Progenitor cell of endocrine pancreas (in vitro differentiated cells): ENCODE results near the gene FAM181B. TPM values are rescaled to one million over a fixed set of nuclear protein-coding genes. Genes with fewer than 3 reads are reported as not detected.

Experiments
- DNase-seq: peaks from one replicate; pipeline ENCODE4 v3.0.0; 2021; ENCODE audit warnings: low spot score; ENCODE audit not compliant: unreplicated experiment
- H3K27ac Mint-ChIP-seq: 2 replicates; pipeline ENCODE4 v1.8.0; 2021; ENCODE audit warnings: mild to moderate bottlenecking, moderate library complexity, mixed read lengths
- H3K27me3 Mint-ChIP-seq: 2 replicates; pipeline ENCODE4 v1.8.0; 2021; ENCODE audit warnings: mixed read lengths
- H3K36me3 Mint-ChIP-seq: 2 replicates; pipeline ENCODE4 v1.8.0; 2022; ENCODE audit warnings: mixed read lengths; ENCODE audit not compliant: insufficient read depth
- H3K4me1 Mint-ChIP-seq: 2 replicates; pipeline ENCODE4 v1.8.0; 2021; ENCODE audit warnings: low read depth, mixed read lengths
- H3K4me3 Mint-ChIP-seq: 2 replicates; pipeline ENCODE4 v1.8.0; 2021; ENCODE audit warnings: low read depth, mild to moderate bottlenecking, moderate library complexity, mixed read lengths
- H3K9me3 Mint-ChIP-seq: 2 replicates; pipeline ENCODE4 v1.8.0; 2021; ENCODE audit warnings: low read depth, mixed read lengths
- total RNA-seq: library from RNA; stranded (reverse); gene quantifications from 2 replicates; pipeline ENCODE4 v1.2.1, GENCODE V29; 2021
- TF ChIP-seq, protein P1 (sequence below): fragments of 200-600 bp; sonication (generic); IDR thresholded peaks from one replicate; pipeline ENCODE4 v1.5.0; 2021; ENCODE audit warnings: antibody characterized with exemption, mild to moderate bottlenecking; ENCODE audit not compliant: unreplicated experiment

FAM181B gene
- total RNA-seq, 1 donor from 2014 or later = 8.9 TPM

DNA sequence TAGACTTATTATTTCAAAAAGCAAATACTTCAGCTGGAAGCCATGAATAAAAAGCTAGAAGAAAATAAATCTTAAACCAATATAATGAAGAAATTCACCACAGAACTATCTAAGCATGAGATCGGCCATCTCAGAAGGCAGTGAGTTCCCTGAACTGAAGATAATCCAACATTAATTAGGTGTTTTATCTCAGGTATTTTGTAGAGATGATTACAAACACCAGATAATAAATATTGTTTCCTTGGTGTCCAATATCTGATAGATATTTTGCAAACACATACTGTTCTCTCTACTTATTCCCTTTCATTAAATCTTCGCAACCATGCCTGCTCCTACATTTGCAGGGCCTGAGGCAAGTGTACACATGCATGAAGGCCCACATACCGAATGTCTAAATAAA, 26.0 kb upstream of the FAM181B start:
- H3K9me3 Mint-ChIP-seq = no peaks in the 10 kb centered on the region

DNA sequence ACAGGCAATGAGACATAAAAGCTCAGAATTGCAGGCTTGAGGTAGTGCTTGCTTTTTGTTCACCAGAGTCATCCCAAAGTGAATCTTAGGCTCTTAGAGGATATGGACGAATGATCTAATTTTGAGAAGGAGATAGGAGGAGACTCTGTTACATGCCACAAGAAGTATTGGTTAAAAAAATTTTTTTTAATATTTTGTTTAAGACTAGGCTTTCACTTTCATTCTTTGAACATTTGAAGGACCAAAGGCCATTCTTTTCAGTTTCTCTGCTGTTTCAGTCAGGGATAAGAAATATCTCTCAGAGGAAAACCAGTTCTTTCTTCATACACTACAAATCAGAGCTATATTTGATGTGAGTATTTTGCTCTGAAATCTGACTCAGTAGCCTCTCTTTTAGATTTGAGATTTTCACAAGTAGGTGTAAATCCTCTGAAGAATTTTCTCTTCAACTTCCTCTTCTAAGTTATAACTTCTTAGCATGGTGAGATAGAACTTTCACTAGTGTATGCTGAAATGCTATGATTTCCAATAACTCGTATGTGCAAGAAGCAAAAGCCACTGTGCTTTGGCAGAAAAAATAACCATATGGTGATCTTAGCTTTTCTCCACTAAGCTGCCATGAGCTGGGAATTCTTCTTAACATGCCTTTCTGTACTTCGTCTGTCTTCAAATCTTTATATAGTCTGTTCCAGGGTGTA, 24.1 kb upstream of the FAM181B start:
- H3K4me3 Mint-ChIP-seq = no peak overlapping the region
- H3K36me3 Mint-ChIP-seq = no peaks in the 10 kb centered on the region
- peaks cover 9% of the 10 kb centered on the region for H3K4me1 Mint-ChIP-seq
- H3K27me3 Mint-ChIP-seq = no peaks in the 10 kb centered on the region
- DNase-seq = no peak
- no peaks in the 10 kb centered on the region for H3K9me3 Mint-ChIP-seq
- TF ChIP-seq, protein P1, sequence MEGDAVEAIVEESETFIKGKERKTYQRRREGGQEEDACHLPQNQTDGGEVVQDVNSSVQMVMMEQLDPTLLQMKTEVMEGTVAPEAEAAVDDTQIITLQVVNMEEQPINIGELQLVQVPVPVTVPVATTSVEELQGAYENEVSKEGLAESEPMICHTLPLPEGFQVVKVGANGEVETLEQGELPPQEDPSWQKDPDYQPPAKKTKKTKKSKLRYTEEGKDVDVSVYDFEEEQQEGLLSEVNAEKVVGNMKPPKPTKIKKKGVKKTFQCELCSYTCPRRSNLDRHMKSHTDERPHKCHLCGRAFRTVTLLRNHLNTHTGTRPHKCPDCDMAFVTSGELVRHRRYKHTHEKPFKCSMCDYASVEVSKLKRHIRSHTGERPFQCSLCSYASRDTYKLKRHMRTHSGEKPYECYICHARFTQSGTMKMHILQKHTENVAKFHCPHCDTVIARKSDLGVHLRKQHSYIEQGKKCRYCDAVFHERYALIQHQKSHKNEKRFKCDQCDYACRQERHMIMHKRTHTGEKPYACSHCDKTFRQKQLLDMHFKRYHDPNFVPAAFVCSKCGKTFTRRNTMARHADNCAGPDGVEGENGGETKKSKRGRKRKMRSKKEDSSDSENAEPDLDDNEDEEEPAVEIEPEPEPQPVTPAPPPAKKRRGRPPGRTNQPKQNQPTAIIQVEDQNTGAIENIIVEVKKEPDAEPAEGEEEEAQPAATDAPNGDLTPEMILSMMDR = no peak
- peak overlapping the region; percentile 5 for H3K27ac Mint-ChIP-seq

More for the DNA sequence above, 26.0 kb upstream of the FAM181B start:
- TF ChIP-seq, protein P1 = no peak
- Mint-ChIP-seq H3K27ac (no peak overlapping the region), H3K27me3 (no peaks in the 10 kb centered on the region), H3K36me3 (no peaks in the 10 kb centered on the region), H3K4me1 (peaks cover 9% of the 10 kb centered on the region), H3K4me3 (no peak overlapping the region)
- DNase-seq = no peak

DNA sequence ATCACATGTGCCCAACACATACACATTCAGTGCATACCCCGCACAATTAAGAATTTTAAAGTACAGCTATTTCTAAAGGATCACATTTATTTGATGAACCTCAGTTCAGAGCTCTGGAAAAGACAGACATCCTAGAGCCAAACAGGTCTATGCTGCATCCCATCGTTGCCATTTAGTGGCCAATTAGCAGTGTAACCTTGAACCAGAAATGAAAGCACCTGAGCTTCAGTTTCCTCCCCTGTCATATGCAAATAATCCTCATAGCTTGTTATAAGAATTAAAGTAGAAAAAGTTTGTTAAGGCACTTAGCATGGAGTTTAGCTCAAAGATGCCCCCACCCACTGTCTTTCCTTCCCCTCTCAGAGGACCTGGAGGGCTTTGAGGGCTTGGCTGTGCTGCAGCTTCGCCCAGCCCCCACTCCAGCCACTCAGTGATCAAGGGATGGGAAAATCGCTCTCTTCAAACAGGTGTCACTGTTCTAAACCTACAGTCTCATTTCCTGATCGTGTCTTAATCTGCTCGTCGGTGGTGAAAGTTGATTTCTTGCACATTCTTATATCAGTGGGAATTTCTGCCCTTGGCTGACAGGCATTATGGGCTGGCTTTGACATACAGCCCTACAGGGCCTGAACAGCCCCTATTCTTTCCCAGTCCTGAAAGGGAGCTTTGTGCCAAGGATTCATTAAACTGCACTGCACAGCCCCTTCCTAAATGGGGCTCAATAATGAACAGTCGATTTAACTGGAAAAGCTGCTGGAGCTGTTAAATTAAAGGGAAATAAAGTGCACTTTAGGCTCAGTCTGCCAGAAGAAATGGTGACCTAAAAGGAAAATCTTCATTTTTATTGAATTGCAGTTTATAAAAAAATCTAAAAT, 23.3 kb upstream of the FAM181B start:
- no peak overlapping the region for H3K4me3 Mint-ChIP-seq
- peaks cover 3% of the 10 kb centered on the region for H3K9me3 Mint-ChIP-seq
- DNase-seq = no peak
- H3K27ac Mint-ChIP-seq = peak overlapping the region; percentile 89
- TF ChIP-seq, protein P1 = no peak
- H3K27me3 Mint-ChIP-seq = no peaks in the 10 kb centered on the region
- peaks cover 9% of the 10 kb centered on the region for H3K4me1 Mint-ChIP-seq
- no peaks in the 10 kb centered on the region for H3K36me3 Mint-ChIP-seq

- H3K36me3 Mint-ChIP-seq = no peaks in the 10 kb centered on the region
- H3K27ac Mint-ChIP-seq = no peak overlapping the region
- TF ChIP-seq, protein P1 = no peak
- H3K4me1 Mint-ChIP-seq = peaks cover 12% of the 10 kb centered on the region
- no peak for DNase-seq
- H3K4me3 Mint-ChIP-seq = no peak overlapping the region
- no peaks in the 10 kb centered on the region for H3K27me3 Mint-ChIP-seq
- peaks cover 3% of the 10 kb centered on the region for H3K9me3 Mint-ChIP-seq
Measured at GRCh38 chr11:82754410-82754809, 20.7 kb upstream of the FAM181B start.

GRCh38 chr11:82753921-82754320, 20.3 kb upstream of the FAM181B start:
- peaks cover 12% of the 10 kb centered on the region for H3K4me1 Mint-ChIP-seq
- H3K27me3 Mint-ChIP-seq = no peaks in the 10 kb centered on the region
- H3K36me3 Mint-ChIP-seq = no peaks in the 10 kb centered on the region
- peaks cover 3% of the 10 kb centered on the region for H3K9me3 Mint-ChIP-seq
- H3K4me3 Mint-ChIP-seq = no peak overlapping the region
- TF ChIP-seq, protein P1 = no peak
- no peak for DNase-seq
- H3K27ac Mint-ChIP-seq = no peak overlapping the region
